GM19397 (cell line): ENCODE data around the gene CASK.

ENCODE experiments used
- ATAC-seq: cut with Tn5 transposase; IDR thresholded peaks from one replicate; pipeline ENCODE4 v1.9.1; 2021; ENCODE audit warnings: mild to moderate bottlenecking, moderate library complexity; ENCODE audit not compliant: unreplicated experiment

Gene CASK

GRCh38 chrX:41480508-41481260 is 442.7 kb downstream of the CASK start:
- no peak for ATAC-seq

- ATAC-seq = no peak
Measured at GRCh38 chrX:41478381-41478911, 444.9 kb downstream of the CASK start.

- no peak for ATAC-seq
Measured at GRCh38 chrX:41475591-41476241, 447.6 kb downstream of the CASK start.

- no peak for ATAC-seq
Measured at GRCh38 chrX:41475191-41475590, 448.2 kb downstream of the CASK start.

- ATAC-seq = no peak
Measured at GRCh38 chrX:41474726-41475100, 448.6 kb downstream of the CASK start.

- ATAC-seq = no peak
Measured at GRCh38 chrX:41473936-41474725, 449.2 kb downstream of the CASK start.

- ATAC-seq = no peak
Measured at GRCh38 chrX:41472231-41472815, 451.0 kb downstream of the CASK start.

- no peak for ATAC-seq
Measured at GRCh38 chrX:41471786-41472185, 451.6 kb downstream of the CASK start.

GRCh38 chrX:41470706-41471105 is 452.6 kb downstream of the CASK start:
- ATAC-seq = no peak

- ATAC-seq = no peak
Measured at GRCh38 chrX:41468647-41469323, 454.6 kb downstream of the CASK start.
